HG03095 (cell line): Measurements from ENCODE around the gene SLC38A1.

Experiments used
- ATAC-seq: cut with Tn5 transposase; IDR thresholded peaks from one replicate; pipeline ENCODE4 v1.9.1; 2021; ENCODE audit warnings: moderate library complexity; ENCODE audit not compliant: unreplicated experiment

Gene SLC38A1

GRCh38 chr12:46234000-46234399, 34.8 kb downstream of the SLC38A1 start:
- no peak for ATAC-seq

- no peak for ATAC-seq
Observed at GRCh38 chr12:46233423-46233822, 35.4 kb downstream of the SLC38A1 start.

- ATAC-seq = no peak
Observed at GRCh38 chr12:46230983-46231382, 37.9 kb downstream of the SLC38A1 start.

- ATAC-seq = no peak
Observed at GRCh38 chr12:46230306-46230705, 38.5 kb downstream of the SLC38A1 start.

- no peak for ATAC-seq
Observed at GRCh38 chr12:46227616-46228015, 41.2 kb downstream of the SLC38A1 start.

GRCh38 chr12:46224386-46224785, 44.5 kb downstream of the SLC38A1 start:
- no peak for ATAC-seq

- ATAC-seq = no peak
Observed at GRCh38 chr12:46223047-46223446, 45.8 kb downstream of the SLC38A1 start.

GRCh38 chr12:46222636-46223035, 46.2 kb downstream of the SLC38A1 start:
- no peak for ATAC-seq

GRCh38 chr12:46221255-46222128, 47.4 kb downstream of the SLC38A1 start:
- no peak for ATAC-seq

- no peak for ATAC-seq
Observed at GRCh38 chr12:46219877-46220655, 48.8 kb downstream of the SLC38A1 start.

GRCh38 chr12:46219132-46219876, 49.5 kb downstream of the SLC38A1 start:
- ATAC-seq = no peak

- no peak for ATAC-seq
Observed at GRCh38 chr12:46218322-46219095, 50.3 kb downstream of the SLC38A1 start.

- ATAC-seq = peak; percentile 55
Observed at GRCh38 chr12:46217541-46218321, 51.1 kb downstream of the SLC38A1 start.

GRCh38 chr12:46214668-46215436, 54.0 kb downstream of the SLC38A1 start:
- ATAC-seq = peak; percentile 39

GRCh38 chr12:46212108-46212982, 56.5 kb downstream of the SLC38A1 start:
- ATAC-seq = no peak

GRCh38 chr12:46210873-46211439, 57.9 kb downstream of the SLC38A1 start:
- ATAC-seq = no peak
